NT2/D1 (cell line): ENCODE measurements around the gene TSSK2.

Source experiments
- DNase-seq: peaks from one replicate; pipeline ENCODE4 v3.0.0-alpha.2; 2011; ENCODE audit warnings: low read depth, low spot score
- H3K27me3 ChIP-seq: 2 replicates; pipeline ENCODE4 v1.6.0; 2011; ENCODE audit warnings: mild to moderate bottlenecking; ENCODE audit not compliant: insufficient read length, insufficient read depth
- H3K36me3 ChIP-seq: 2 replicates; pipeline ENCODE4 v1.6.1; 2011; ENCODE audit warnings: mild to moderate bottlenecking, low read length, mixed read lengths; ENCODE audit not compliant: insufficient read depth, insufficient read length
- H3K4me1 ChIP-seq: 2 replicates; pipeline ENCODE4 v1.5.1; 2011; ENCODE audit not compliant: insufficient read depth, insufficient read length
- H3K4me3 ChIP-seq: 2 replicates; pipeline ENCODE4 v1.5.1; 2011; ENCODE audit warnings: low read depth; ENCODE audit not compliant: insufficient read length
- H3K9ac ChIP-seq: 2 replicates; pipeline ENCODE4 v1.6.0; 2011; ENCODE audit warnings: low read depth; ENCODE audit not compliant: insufficient read length
- H3K9me3 ChIP-seq: 2 replicates; pipeline ENCODE4 v1.5.1; 2011; ENCODE audit warnings: mild to moderate bottlenecking, low read length; ENCODE audit not compliant: insufficient read depth
- SUZ12 ChIP-seq: IDR thresholded peaks from 2 replicates; pipeline ENCODE4 v1.6.1; 2011; ENCODE audit not compliant: insufficient read length, insufficient read depth; ENCODE audit errors: extremely low read depth
- YY1 ChIP-seq: IDR thresholded peaks from 2 replicates; pipeline ENCODE4 v1.6.1; 2011; ENCODE audit not compliant: insufficient read length, insufficient read depth
- ZNF274 ChIP-seq: IDR thresholded peaks from 2 replicates; pipeline ENCODE4 v1.6.1; 2011; ENCODE audit warnings: mild to moderate bottlenecking, low read depth, low read length

Gene TSSK2

GRCh38 chr22:19122143-19122751 lies 8.9 kb upstream of the TSSK2 start, which contains the start of gene DGCR2:
Gene DGCR2, minus strand, starts transcription at chr22:19122412. Its CDS starts 206 bp downstream, at chr22:19122206.
- Histone ChIP-seq H3K4me1 (peaks cover 8% of the 10 kb centered on the region), H3K9me3 (no peaks in the 10 kb centered on the region), H3K9ac (peak within 1 kb of the TSS; percentile 97), H3K4me3 (peak within 1 kb of the TSS; percentile 94), H3K36me3 (peaks cover 33% of the 10 kb centered on the region), H3K27me3 (no peaks in the 10 kb centered on the region)
- peak; percentile 93 for DNase-seq
- TF ChIP-seq YY1 = peak; percentile 61
- TF ChIP-seq SUZ12 = no peak

GRCh38 chr22:19122752-19123492 lies 8.2 kb upstream of the TSSK2 start:
- Histone ChIP-seq H3K4me1 (peaks cover 8% of the 10 kb centered on the region), H3K9ac (peak overlapping the region; percentile 76), H3K4me3 (peak overlapping the region; percentile 49), H3K9me3 (no peaks in the 10 kb centered on the region), H3K27me3 (no peaks in the 10 kb centered on the region), H3K36me3 (peaks cover 27% of the 10 kb centered on the region)
- no peak for DNase-seq
- TF ChIP-seq YY1 (no peak), SUZ12 (no peak), ZNF274 (no peak)

GRCh38 chr22:19123936-19124335 lies 7.2 kb upstream of the TSSK2 start:
- DNase-seq = no peak
- Histone ChIP-seq H3K27me3 (no peaks in the 10 kb centered on the region), H3K9me3 (no peaks in the 10 kb centered on the region), H3K36me3 (peaks cover 16% of the 10 kb centered on the region), H3K9ac (no peak overlapping the region), H3K4me1 (peaks cover 8% of the 10 kb centered on the region), H3K4me3 (no peak overlapping the region)
- TF ChIP-seq ZNF274 (no peak), SUZ12 (no peak), YY1 (no peak)

GRCh38 chr22:19124377-19124776 lies 6.7 kb upstream of the TSSK2 start:
- H3K4me3 ChIP-seq = no peak overlapping the region
- peaks cover 8% of the 10 kb centered on the region for H3K4me1 ChIP-seq
- no peak overlapping the region for H3K9ac ChIP-seq
- H3K36me3 ChIP-seq = peaks cover 12% of the 10 kb centered on the region
- no peaks in the 10 kb centered on the region for H3K9me3 ChIP-seq
- TF ChIP-seq SUZ12 (no peak), YY1 (no peak), ZNF274 (no peak)
- DNase-seq = no peak
- no peaks in the 10 kb centered on the region for H3K27me3 ChIP-seq

GRCh38 chr22:19125011-19125410 lies 6.1 kb upstream of the TSSK2 start:
- H3K9me3 ChIP-seq = no peaks in the 10 kb centered on the region
- peaks cover 8% of the 10 kb centered on the region for H3K4me1 ChIP-seq
- H3K36me3 ChIP-seq = peaks cover 8% of the 10 kb centered on the region
- no peak overlapping the region for H3K4me3 ChIP-seq
- TF ChIP-seq SUZ12 = no peak
- TF ChIP-seq ZNF274 = no peak
- TF ChIP-seq YY1 = no peak
- H3K27me3 ChIP-seq = no peaks in the 10 kb centered on the region
- no peak overlapping the region for H3K9ac ChIP-seq
- DNase-seq = no peak

GRCh38 chr22:19125474-19126308 lies 5.4 kb upstream of the TSSK2 start:
- Histone ChIP-seq H3K4me1 (peaks cover under 1% of the 10 kb centered on the region), H3K9me3 (no peaks in the 10 kb centered on the region), H3K9ac (no peak overlapping the region), H3K4me3 (no peak overlapping the region), H3K36me3 (peaks cover 3% of the 10 kb centered on the region), H3K27me3 (no peaks in the 10 kb centered on the region)
- TF ChIP-seq SUZ12 (no peak), ZNF274 (no peak), YY1 (no peak)
- DNase-seq = no peak
